Measurements from ENCODE around the gene CSE1L.

- TF ChIP-seq EZH2 (IDR thresholded peaks at IDR 0.05; ENCODE audit: borderline replicate concordance) (no peak), CTCF (IDR thresholded peaks at IDR 0.05; ENCODE audit: poor library complexity) (no peak)
Observed at GRCh38 chr20:49138431-49138830, 92.3 kb downstream of the CSE1L start.
